ENCODE data around the gene AJAP1. TPM values are rescaled to one million over a fixed set of nuclear protein-coding genes. Genes with fewer than 3 reads are reported as not detected.

The AJAP1 gene
- total RNA-seq, 1 experiment from 2014 or later = not detected

DNA sequence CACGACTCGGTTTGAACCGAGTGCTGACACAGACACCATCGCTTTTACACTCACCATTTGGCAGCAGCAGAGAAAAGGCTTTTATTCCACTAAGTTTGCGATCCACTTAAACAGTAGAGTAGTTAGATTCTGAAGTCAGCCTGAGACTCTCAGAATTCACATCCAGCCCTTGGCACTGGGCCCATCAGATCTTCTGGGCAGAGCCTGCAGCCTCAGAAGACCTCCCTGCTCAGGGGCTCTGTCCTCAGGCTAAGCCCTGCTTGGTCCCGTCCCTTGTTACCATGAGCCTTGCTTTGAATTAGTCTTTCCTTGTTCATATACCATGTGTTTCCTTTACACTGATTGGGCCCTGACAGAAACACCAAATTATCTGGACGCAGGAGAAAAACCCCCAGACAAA lies 41.4 kb upstream of the AJAP1 start:
- BruUV-seq (replicated peaks) = no TSS peak
- no peak overlapping the region for H3K9ac ChIP-seq (ENCODE audit: low read length)
- no peak overlapping the region for H3K27ac ChIP-seq (ENCODE audit: low read depth, low read length)
- H3K4me2 ChIP-seq (ENCODE audit: low read length) = no peak overlapping the region
- no peaks in the 10 kb centered on the region for H3K4me1 ChIP-seq (ENCODE audit: control insufficient read depth in 1 of 2, insufficient read depth in 2 of 2, low read length in 2 of 2)
- ChIA-PET RAD21 (ENCODE audit: low non-redundant PET in 1 of 2, low total read pairs in 2 of 2, uncharacterized antibody in 2 of 2, unreplicated experiment in 2 of 2) (no interaction called here), CTCF (no interaction called here), POLR2A (no interaction called here)
- no peaks in the 10 kb centered on the region for H3K27me3 ChIP-seq (ENCODE audit: insufficient read depth, low read length)
- H4K20me1 ChIP-seq (ENCODE audit: insufficient read depth) = no peaks in the 10 kb centered on the region
- TF ChIP-seq POLR2A (IDR thresholded peaks at IDR 0.05; ENCODE audit: borderline replicate concordance, extremely low read depth, insufficient read depth, insufficient read length) (no peak), RAD21 (IDR thresholded peaks at IDR 0.05; ENCODE audit: low read depth) (no peak), EGR1 (IDR thresholded peaks at IDR 0.05; ENCODE audit: low read depth) (no peak), ELF1 (IDR thresholded peaks at IDR 0.05; ENCODE audit: borderline replicate concordance, low read depth) (no peak), ZNF274 (IDR thresholded peaks at IDR 0.05; ENCODE audit: low read depth, low read length) (no peak), SIN3A (IDR thresholded peaks at IDR 0.05; ENCODE audit: low read depth) (no peak), POLR2AphosphoS5 (IDR thresholded peaks at IDR 0.05; ENCODE audit: low read depth, low read length) (no peak), EZH2 (IDR thresholded peaks at IDR 0.05) (no peak)
- TF ChIP-seq, protein P1, sequence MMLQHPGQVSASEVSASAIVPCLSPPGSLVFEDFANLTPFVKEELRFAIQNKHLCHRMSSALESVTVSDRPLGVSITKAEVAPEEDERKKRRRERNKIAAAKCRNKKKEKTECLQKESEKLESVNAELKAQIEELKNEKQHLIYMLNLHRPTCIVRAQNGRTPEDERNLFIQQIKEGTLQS (IDR thresholded peaks at IDR 0.05) = no peak
- no peaks in the 10 kb centered on the region for H3K36me3 ChIP-seq (ENCODE audit: control insufficient read depth in 1 of 2, insufficient read depth in 2 of 2, low read length in 2 of 2)
- no peaks in the 10 kb centered on the region for H3K9me2 ChIP-seq (ENCODE audit: insufficient read depth)
- H3K4me3 ChIP-seq (replicated peaks in 1 of 2; ENCODE audit: low read depth in 1 of 2, low read length in 2 of 2) = no peak overlapping the region
- no peak for ATAC-seq
- intact Hi-C loops (cut with micrococcal nuclease) = no loop called here
- no peaks in the 10 kb centered on the region for H3K79me2 ChIP-seq (ENCODE audit: insufficient read depth, low read length)
- no peak overlapping the region for H2AFZ ChIP-seq (ENCODE audit: low read depth, low read length, poor library complexity, severe bottlenecking)
- peaks cover 0 to 5% of the 10 kb centered on the region in 2 experiments; a peak in 1 of 4 replicates for H3K9me3 ChIP-seq (ENCODE audit: control insufficient read depth in 1 of 2, insufficient read depth in 1 of 2, low read depth in 1 of 2, low read length in 2 of 2)
- no peak for DNase-seq (ENCODE audit: low read depth, low spot score)

DNA sequence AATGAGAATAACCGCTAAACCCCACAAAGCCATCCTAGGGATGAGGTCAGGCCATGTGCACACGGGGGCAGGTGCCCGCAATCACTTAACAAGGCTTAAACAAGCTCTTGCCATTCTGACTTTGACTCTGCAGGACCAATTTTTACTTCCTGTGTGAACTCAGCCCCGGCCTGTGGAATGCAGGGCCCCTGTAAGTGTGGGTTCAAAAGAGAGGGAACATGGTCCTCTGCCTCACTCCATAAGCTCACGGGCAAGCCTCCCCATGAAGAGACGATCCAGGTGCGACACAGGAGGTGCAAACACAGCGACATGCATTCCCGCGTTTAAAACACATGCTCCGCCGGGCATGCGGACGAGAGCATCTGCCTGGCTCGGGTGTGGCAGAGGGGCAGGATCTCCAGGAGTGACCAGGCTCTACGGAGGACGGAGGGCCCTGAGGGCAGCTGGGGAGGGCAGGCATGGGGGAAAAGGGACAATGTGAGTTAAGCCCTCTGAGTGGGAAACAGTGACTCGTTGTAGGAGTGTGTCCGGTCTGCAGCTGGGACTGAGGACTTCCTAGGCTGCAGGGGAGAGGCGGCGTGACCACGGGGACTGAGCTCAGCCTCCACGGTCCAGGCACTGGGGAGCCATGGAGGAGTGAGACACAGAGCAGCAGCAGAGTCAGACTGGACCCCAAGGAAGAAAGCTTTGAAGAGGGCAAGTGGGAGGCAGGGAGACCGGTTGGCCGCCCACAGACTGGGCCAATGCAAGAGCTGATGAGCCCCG lies 40.6 kb upstream of the AJAP1 start:
- H2AFZ ChIP-seq (ENCODE audit: low read depth, low read length, poor library complexity, severe bottlenecking) = no peak overlapping the region
- H3K9ac ChIP-seq (ENCODE audit: low read length) = no peak overlapping the region
- no peaks in the 10 kb centered on the region for H3K27me3 ChIP-seq (ENCODE audit: insufficient read depth, low read length)
- peaks cover 0 to 5% of the 10 kb centered on the region in 2 experiments; a peak in 1 of 4 replicates for H3K9me3 ChIP-seq (ENCODE audit: control insufficient read depth in 1 of 2, insufficient read depth in 1 of 2, low read depth in 1 of 2, low read length in 2 of 2)
- no peaks in the 10 kb centered on the region for H3K79me2 ChIP-seq (ENCODE audit: insufficient read depth, low read length)
- no peaks in the 10 kb centered on the region for H3K4me1 ChIP-seq (ENCODE audit: control insufficient read depth in 1 of 2, insufficient read depth in 2 of 2, low read length in 2 of 2)
- ATAC-seq (no peak), DNase-seq (ENCODE audit: low read depth, low spot score) (no peak)
- no peak overlapping the region for H3K4me2 ChIP-seq (ENCODE audit: low read length)
- ChIA-PET RAD21 (ENCODE audit: low non-redundant PET in 1 of 2, low total read pairs in 2 of 2, uncharacterized antibody in 2 of 2, unreplicated experiment in 2 of 2) (no interaction called here), POLR2A (no interaction called here), CTCF (no interaction called here)
- H3K4me3 ChIP-seq (replicated peaks in 1 of 2; ENCODE audit: low read depth in 1 of 2, low read length in 2 of 2) = no peak overlapping the region
- no peaks in the 10 kb centered on the region for H3K36me3 ChIP-seq (ENCODE audit: control insufficient read depth in 1 of 2, insufficient read depth in 2 of 2, low read length in 2 of 2)
- intact Hi-C loops (cut with micrococcal nuclease) = no loop called here
- H3K27ac ChIP-seq (ENCODE audit: low read depth, low read length) = no peak overlapping the region
- no TSS peak for BruUV-seq (replicated peaks)
- H4K20me1 ChIP-seq (ENCODE audit: insufficient read depth) = no peaks in the 10 kb centered on the region
- no peaks in the 10 kb centered on the region for H3K9me2 ChIP-seq (ENCODE audit: insufficient read depth)
- TF ChIP-seq, protein P2, sequence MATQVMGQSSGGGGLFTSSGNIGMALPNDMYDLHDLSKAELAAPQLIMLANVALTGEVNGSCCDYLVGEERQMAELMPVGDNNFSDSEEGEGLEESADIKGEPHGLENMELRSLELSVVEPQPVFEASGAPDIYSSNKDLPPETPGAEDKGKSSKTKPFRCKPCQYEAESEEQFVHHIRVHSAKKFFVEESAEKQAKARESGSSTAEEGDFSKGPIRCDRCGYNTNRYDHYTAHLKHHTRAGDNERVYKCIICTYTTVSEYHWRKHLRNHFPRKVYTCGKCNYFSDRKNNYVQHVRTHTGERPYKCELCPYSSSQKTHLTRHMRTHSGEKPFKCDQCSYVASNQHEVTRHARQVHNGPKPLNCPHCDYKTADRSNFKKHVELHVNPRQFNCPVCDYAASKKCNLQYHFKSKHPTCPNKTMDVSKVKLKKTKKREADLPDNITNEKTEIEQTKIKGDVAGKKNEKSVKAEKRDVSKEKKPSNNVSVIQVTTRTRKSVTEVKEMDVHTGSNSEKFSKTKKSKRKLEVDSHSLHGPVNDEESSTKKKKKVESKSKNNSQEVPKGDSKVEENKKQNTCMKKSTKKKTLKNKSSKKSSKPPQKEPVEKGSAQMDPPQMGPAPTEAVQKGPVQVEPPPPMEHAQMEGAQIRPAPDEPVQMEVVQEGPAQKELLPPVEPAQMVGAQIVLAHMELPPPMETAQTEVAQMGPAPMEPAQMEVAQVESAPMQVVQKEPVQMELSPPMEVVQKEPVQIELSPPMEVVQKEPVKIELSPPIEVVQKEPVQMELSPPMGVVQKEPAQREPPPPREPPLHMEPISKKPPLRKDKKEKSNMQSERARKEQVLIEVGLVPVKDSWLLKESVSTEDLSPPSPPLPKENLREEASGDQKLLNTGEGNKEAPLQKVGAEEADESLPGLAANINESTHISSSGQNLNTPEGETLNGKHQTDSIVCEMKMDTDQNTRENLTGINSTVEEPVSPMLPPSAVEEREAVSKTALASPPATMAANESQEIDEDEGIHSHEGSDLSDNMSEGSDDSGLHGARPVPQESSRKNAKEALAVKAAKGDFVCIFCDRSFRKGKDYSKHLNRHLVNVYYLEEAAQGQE (IDR thresholded peaks at IDR 0.05; ENCODE audit: low read depth) = no peak
- TF ChIP-seq, protein P1 (IDR thresholded peaks at IDR 0.05) = no peak
- TF ChIP-seq POLR2AphosphoS5 (IDR thresholded peaks at IDR 0.05; ENCODE audit: low read depth, low read length) = no peak
- no peak for TF ChIP-seq POLR2A (IDR thresholded peaks at IDR 0.05; ENCODE audit: borderline replicate concordance, extremely low read depth, insufficient read depth, insufficient read length)
- no peak for TF ChIP-seq ZFX (IDR thresholded peaks at IDR 0.05)
- TF ChIP-seq EZH2phosphoT487 (IDR thresholded peaks at IDR 0.05; ENCODE audit: borderline replicate concordance) = no peak
- no peak for TF ChIP-seq ELF1 (IDR thresholded peaks at IDR 0.05; ENCODE audit: borderline replicate concordance, low read depth)
- TF ChIP-seq EGR1 (IDR thresholded peaks at IDR 0.05; ENCODE audit: low read depth) = no peak
- no peak for TF ChIP-seq ZNF274 (IDR thresholded peaks at IDR 0.05; ENCODE audit: low read depth, low read length)
- no peak for TF ChIP-seq JUND (IDR thresholded peaks at IDR 0.05)
- no peak for TF ChIP-seq SP1 (IDR thresholded peaks at IDR 0.05; ENCODE audit: low read depth)
- TF ChIP-seq FOSL1 (IDR thresholded peaks at IDR 0.05; ENCODE audit: low read depth) = no peak
- no peak for TF ChIP-seq CBX3 (IDR thresholded peaks at IDR 0.05; ENCODE audit: low read depth)
- no peak for TF ChIP-seq SRF (IDR thresholded peaks at IDR 0.05; ENCODE audit: low read depth)

All from HCT116 (cell line).